SW 1271 (cell line): ENCODE results near the gene KCNK10.
A peak's percentile ranks its signal among the peaks of the same experiment; 100 is the strongest.
"Not testable (repeated sequence)": the region's sequence is repeated elsewhere in the genome, so short reads cannot be mapped to it uniquely, and the experiment has no call there.

ENCODE experiments used
- DNase-seq, 2 experiments: peaks; one replicate each; lab custom pipeline; 2025; lab: John Stamatoyannopoulos, UW

Gene KCNK10

DNA sequence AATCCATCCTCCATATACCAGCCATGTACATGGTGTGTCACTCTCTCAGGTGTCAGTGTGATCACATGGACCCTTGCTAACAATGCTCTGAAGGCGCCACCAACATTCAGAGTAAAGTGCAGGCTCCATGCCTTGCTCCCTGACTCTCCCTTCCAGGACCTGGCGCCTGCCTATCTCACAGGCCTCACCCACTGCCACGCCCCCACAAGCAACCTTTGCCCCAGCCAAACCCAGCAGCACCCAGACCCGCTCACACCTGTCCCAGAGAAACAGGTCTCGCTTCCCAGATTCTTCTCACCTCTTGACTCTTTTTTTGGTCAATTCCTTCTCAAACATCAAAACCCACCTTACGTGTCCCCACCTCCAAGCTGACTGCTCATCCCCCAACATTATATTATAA, 52.3 kb downstream of the KCNK10 start:
- DNase-seq = no peak

DNA sequence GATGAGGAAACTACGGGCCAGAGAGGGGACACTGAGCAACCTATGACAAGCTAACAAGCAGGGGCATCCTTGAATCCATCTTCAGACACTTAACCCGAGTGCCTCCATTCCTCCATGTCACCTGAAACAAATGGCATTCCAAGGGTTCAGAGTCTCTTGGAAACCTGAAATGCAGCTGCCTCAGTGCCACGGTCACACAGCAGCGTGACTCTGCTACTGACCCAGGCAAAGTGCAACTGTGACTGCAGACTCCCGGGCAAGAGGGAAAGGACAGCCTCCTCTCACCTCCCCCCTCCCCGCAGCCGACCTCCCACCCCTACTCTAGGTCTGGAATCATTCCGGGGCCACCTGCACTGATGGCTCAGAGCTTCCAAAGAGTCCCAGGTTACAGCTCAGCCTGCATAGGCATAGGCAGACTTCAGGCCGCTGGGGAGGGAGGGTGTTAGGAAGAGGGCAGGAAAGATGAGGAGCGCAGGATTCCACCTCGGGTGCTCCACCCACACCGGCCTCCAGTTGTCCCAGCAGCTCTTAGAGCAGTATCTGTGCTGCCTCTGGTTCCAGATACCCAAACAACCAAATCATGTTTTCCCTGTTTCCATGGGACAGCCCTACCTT, 53.2 kb downstream of the KCNK10 start:
- no peak for DNase-seq

DNA sequence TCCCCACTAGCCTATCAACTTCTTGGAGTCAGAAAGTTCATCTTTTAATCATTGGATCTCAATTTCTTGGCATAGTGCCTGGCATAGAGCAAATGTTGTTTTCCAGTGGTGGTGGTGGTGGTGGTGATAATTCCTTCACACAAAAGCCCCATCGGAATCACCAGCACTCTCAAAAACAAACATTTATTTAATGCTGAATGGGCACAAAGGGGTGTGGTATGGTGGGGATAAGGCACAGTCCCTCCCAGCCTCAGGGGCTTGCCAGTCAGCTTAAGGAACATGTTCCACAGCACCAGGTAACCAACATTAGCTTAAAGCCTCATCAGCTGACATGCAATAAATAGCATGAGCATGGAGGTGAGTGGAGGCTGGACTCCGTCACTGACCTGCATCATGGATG, 56.6 kb downstream of the KCNK10 start:
- no peak for DNase-seq

DNA sequence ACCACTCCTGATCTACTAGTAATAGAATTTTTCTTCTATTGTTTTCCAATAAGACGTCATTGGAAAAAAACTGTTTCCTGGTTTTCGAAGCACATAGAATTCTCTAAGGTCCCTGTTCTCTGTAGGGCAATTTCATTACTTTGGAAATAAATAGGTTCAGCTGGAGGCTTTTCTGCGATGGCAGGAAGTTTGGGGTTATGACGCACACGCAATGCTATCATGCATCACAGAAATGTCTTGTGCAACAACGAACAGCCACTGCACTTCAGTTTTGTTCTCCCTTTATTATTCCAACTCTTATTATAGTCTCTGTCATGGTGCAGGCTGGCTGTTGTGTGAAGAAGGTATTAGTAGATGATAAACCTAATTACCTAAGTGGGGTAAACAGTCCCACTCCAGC, 59.0 kb downstream of the KCNK10 start:
- DNase-seq = no peak

DNA sequence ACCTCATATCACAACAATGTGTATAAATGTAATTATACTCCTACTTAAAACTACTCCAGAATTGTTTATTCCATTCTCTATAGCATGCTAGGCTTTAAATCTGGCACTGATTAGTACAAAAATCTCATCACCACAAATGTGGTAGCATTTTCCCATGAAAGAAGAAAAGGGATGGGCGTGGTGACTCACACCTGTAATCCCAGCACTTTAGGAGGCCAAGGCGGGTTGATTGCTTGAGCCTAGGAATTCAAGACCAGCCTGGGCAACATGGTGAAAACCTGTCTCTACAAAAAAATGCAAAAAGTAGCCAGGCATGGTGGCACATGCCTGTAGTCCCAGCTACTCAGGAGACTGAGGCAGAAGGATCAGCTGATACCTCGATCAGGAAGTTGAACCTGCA, 61.8 kb downstream of the KCNK10 start:
- DNase-seq = not testable (repeated sequence)

DNA sequence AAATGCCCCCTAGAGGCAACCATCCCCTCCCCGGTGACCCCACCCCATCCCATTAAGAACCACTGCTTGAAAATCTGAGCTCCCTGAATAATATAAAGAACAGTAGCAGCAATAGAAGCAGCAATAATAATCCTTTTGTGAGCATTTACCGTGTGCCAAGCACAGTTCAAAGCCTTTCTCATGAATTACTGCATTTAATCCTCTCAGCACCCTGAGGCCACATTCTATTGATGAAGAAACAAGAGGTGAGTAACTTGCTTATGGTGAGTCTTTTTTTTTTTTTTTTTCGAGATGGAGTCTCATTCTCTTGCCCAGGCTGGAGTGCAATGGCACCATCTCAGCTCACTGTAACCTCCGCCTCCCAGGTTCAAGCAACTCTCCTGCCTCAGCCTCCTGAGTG, 65.0 kb downstream of the KCNK10 start:
- no peak for DNase-seq

GRCh38 chr14:88256997-88257950, 65.8 kb downstream of the KCNK10 start:
- DNase-seq = no peak

- DNase-seq = no peak
These were observed 67.3 kb downstream of the KCNK10 start for GRCh38 chr14:88255798-88256197.

GRCh38 chr14:88255196-88255595, 67.9 kb downstream of the KCNK10 start:
- no peak for DNase-seq

DNA sequence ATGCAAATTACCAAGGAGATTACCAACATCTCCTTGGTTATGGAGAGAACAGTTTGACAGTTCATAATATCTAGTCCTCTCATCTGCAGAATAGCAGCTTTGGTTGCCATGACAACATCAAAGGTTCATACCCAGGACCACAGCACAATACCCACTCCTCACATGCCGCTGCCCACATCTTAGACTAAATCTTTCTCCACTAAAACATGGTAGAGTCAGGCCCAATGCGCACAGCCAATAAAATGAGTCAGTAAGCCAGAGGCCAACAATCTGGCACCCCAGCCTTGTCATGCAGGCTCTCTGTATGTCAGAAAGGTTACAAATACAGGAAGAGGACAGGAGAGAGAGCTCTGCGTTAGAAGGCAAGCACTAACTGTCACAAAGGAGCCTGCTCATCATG, 70.6 kb downstream of the KCNK10 start:
- no peak for DNase-seq

- DNase-seq = no peak
These were observed 71.4 kb downstream of the KCNK10 start for GRCh38 chr14:88251650-88252049.

GRCh38 chr14:88249266-88249665, 73.8 kb downstream of the KCNK10 start:
- no peak for DNase-seq

- no peak for DNase-seq
These were observed 74.5 kb downstream of the KCNK10 start for GRCh38 chr14:88248606-88249005.

GRCh38 chr14:88247228-88247627, 75.8 kb downstream of the KCNK10 start:
- DNase-seq = no peak

DNA sequence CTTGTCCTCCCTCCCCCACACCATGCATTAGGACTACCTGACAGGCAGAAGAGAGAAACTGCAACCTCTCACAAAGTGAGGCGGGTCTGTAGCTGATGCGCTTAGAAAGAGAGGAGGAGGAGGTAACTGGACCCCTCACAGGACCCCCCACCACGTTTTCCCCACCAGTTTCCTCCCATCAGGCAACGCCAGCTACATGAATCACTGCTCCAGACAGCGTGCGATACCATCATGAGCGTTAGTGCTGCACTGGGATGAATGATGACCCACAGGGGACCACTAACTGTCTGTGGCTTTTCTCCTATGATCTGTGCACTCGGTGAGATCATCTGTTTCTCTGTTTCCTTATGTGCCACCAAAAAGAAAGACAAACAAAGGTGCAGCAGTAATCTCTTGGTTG, 77.7 kb downstream of the KCNK10 start:
- no peak for DNase-seq

GRCh38 chr14:88243946-88244345, 79.1 kb downstream of the KCNK10 start:
- no peak for DNase-seq

GRCh38 chr14:88242446-88242845, 80.6 kb downstream of the KCNK10 start:
- no peak for DNase-seq

GRCh38 chr14:88241810-88242209, 81.3 kb downstream of the KCNK10 start:
- DNase-seq = no peak

GRCh38 chr14:88234442-88234841, 88.6 kb downstream of the KCNK10 start:
- DNase-seq = no peak

DNA sequence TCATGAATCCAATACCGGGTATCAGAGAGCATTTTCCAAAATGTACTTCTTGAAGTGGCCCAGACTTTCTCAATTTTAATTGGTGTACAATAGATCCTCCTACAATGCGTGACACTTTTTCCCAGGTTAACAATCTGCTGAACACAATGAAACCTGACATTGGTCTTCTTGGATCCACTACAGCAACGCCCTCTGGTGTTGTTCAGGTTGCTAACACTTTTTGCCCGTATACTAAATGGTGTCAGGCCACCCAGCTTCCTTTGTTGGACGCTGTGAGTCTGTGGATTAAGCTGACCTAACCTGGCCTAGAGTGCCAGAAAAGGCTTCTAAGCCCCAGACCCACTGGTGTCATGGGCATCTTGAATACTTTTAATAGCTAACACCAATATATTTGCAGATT, 89.2 kb downstream of the KCNK10 start:
- DNase-seq = peak; percentile 17 to 21

- DNase-seq = no peak
These were observed 90.3 kb downstream of the KCNK10 start for GRCh38 chr14:88232771-88233170.

DNA sequence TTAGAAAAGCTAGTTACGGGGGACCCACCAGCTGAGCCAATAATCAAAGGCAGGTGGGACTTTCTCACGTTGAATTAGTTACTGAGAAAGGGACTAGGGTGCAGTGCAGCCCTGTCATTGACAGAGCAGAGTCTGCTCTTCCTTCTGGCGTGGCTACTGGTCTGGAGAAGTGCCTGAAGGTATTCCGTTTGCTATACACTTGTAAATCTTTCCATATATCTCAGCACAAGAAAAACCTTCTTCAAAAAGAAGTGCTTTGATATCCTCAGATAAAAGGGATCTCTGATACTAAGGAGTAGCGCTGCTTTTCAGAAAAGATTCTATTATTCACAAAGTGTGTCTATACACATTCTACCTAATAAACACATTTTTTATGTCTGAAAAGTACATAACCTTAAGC, 91.5 kb downstream of the KCNK10 start:
- DNase-seq = no peak

DNA sequence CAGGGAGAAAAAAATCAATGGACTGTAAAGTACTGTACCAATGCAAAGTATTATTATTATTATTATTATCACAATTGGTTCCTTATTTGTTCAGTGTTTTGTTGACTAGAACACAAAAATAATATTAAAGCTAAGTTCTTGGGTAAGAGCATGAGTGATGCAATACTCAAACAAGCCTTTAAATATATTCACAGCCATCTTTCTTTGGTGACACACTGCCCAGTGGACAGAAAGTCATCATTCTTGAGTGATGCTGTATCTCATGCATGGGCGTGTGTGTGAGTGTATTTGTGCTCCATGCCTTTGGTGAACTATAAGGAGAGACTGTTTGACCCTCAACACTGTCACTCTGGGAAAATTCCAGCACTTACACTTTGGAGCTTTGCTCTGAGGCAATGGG, 93.6 kb downstream of the KCNK10 start:
- DNase-seq = no peak
